HG02623 (cell line): ENCODE results near the gene MRPS7.

ENCODE experiments used
- ATAC-seq: cut with Tn5 transposase; IDR thresholded peaks from one replicate; pipeline ENCODE4 v1.9.1; 2021; ENCODE audit warnings: moderate library complexity; ENCODE audit not compliant: unreplicated experiment

MRPS7 gene

GRCh38 chr17:75307957-75308731 is 46.5 kb downstream of the MRPS7 start:
- no peak for ATAC-seq

GRCh38 chr17:75308732-75309629 is 47.3 kb downstream of the MRPS7 start:
- ATAC-seq = no peak

DNA sequence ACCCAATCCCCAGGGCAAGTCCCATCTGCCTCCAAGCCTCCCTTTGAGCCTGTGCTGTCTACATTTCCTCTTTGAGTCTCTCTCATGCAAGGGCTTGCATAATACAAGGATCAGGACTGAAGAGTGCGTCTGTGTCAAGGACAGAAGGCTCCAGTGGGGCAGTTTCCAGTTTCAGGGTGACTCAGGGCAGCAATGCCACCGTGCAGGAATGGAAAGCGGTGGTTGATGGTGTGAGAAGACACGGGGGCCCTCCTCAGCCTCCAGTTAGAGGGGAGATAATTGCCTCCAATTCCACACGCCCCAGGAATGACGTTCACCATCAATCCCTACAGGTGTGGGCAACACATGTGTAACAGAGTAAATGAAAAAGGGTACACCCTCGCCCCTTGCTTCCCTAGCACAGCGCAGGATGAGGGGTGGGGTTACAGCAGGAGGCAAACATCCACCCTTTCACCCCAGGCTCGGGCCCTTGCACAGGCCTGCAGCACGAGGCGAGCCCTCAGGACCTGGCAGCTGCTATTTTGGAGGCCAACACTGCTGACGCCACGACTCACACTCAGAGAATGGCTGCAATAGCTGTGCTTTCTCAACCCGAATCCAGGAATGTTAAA is 52.4 kb downstream of the MRPS7 start:
- no peak for ATAC-seq

DNA sequence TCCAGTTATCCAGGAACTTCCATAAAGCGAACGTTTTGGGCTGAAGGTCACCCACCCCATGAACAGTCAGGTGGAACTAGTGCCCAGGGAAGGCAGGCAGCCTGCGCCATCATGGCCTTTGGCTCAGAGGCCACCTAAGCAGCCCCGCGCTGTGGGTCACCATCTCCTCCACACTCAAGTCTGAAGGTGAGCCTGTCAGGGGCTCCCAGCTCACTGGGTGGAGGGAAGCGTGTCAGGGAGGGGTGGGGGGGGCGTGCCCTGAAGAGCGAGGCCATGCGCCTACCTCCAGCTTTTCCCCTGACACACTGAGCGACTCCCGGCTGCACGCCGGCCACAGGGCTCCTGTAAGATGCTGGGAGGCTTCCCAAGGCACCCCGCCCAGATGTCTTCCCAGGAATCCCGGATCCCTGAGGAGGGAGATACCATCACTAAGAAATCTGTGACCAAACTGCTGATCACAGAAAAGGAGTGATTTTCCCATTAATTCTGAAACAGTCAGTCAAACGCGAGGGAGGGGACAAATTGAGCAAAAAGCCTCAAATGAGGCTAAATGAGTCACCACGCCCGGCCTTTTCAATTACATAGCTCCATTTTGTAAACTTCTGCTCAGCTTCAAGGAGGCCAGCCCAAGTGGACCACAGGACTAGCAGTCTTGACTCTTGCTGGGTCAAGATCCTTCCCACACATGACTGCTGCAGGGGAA is 54.0 kb downstream of the MRPS7 start:
- ATAC-seq = no peak
